HCT116 (cell line): Measurements from ENCODE around the gene SPON1. TPM values are rescaled to one million over a fixed set of nuclear protein-coding genes. Genes with fewer than 3 reads are reported as not detected.

Source experiments
- ATAC-seq: fragments of 200-7000 bp; cut with Tn5 transposase; 2 replicates; pipeline ENCODE4 v1.9.1; 2020; ENCODE audit warnings: mild to moderate bottlenecking, moderate library complexity
- BruUV-seq: library from RNA; stranded (reverse); fragments of 400-500 nt; replicated peaks from 2 replicates; lab custom pipeline; 2021; lab: Mats Ljungman, UMichigan
- CTCF ChIA-PET: fragments of 300-600 bp; sonication (Branson Sonifier 250); formaldehyde crosslinking; loops from one replicate; lab custom pipeline; 2021; ENCODE audit warnings: antibody characterized with exemption; lab: Charles Lee
- POLR2A ChIA-PET: fragments of 300-600, 350-600 bp; sonication (Branson Sonifier 250); formaldehyde crosslinking; loops from one replicate; lab custom pipeline; 2021; ENCODE audit warnings: antibody characterized with exemption; lab: Charles Lee
- RAD21 ChIA-PET, 2 experiments: fragments of 300-600 bp; sonication (Branson Sonifier 250); formaldehyde crosslinking; loops; one replicate each; lab custom pipeline; 2023; ENCODE audit warnings: low total read pairs in 2 of 2; ENCODE audit not compliant: uncharacterized antibody in 2 of 2, unreplicated experiment in 2 of 2, low non-redundant PET in 1 of 2; lab: Charles Lee
- DNase-seq: peaks from one replicate; pipeline ENCODE4 v3.0.0-alpha.2; 2010; ENCODE audit warnings: low read depth, low spot score
- H2AFZ ChIP-seq: fragments of 200-600 bp; shearing (Covaris generic), sonication (generic); 2 replicates; pipeline ENCODE4 v1.6.1; 2017; ENCODE audit warnings: low read depth, mixed run types, mixed read lengths, antibody characterized with exemption, low read length; ENCODE audit not compliant: poor library complexity, severe bottlenecking
- H3K27ac ChIP-seq: 2 replicates; pipeline ENCODE4 v1.5.1; 2012; ENCODE audit warnings: low read depth, low read length
- H3K27me3 ChIP-seq: fragments of 200-600 bp; sonication (generic); 2 replicates; pipeline ENCODE4 v1.6.1; 2016; ENCODE audit warnings: mixed run types, low read length, mixed read lengths; ENCODE audit not compliant: insufficient read depth
- H3K36me3 ChIP-seq, 2 experiments: fragments of 200-500 bp in 1 of 2; fragments of 200-600 bp in 1 of 2; sonication (Bioruptor generic) in 1 of 2; sonication (generic) in 1 of 2; 2 replicates each; pipeline versions ENCODE4 v1.5.1 to v1.6.1; 2014 to 2016; ENCODE audit warnings: low read length in 2 of 2, inconsistent platforms in 1 of 2, mixed read lengths in 1 of 2, mixed run types in 1 of 2; ENCODE audit not compliant: insufficient read depth in 2 of 2, control insufficient read depth in 1 of 2
- H3K4me1 ChIP-seq, 2 experiments: fragments of 200-600 bp in 1 of 2; sonication (generic) in 1 of 2; 2 replicates each; pipeline versions ENCODE4 v1.5.1 to v1.6.1; 2012 to 2017; ENCODE audit warnings: low read length in 2 of 2, inconsistent platforms in 1 of 2, mild to moderate bottlenecking in 1 of 2, mixed read lengths in 1 of 2, mixed run types in 1 of 2, moderate library complexity in 1 of 2; ENCODE audit not compliant: insufficient read depth in 2 of 2, control insufficient read depth in 1 of 2
- H3K4me2 ChIP-seq: fragments of 200-600 bp; sonication (generic); 2 replicates; pipeline ENCODE4 v1.6.1; 2017; ENCODE audit warnings: mixed run types, low read length, mixed read lengths
- H3K4me3 ChIP-seq, 2 experiments: fragments of 200-600 bp in 1 of 2; sonication (generic) in 1 of 2; replicated peaks in 1 of 2; 2 replicates each; pipeline ENCODE4 v1.5.1; 2011 to 2016; ENCODE audit warnings: low read length in 2 of 2, control low read depth in 1 of 2, low read depth in 1 of 2, mild to moderate bottlenecking in 1 of 2, mixed read lengths in 1 of 2, mixed run types in 1 of 2
- H3K79me2 ChIP-seq: fragments of 200-600 bp; sonication (generic); 2 replicates; pipeline ENCODE4 v1.6.1; 2017; ENCODE audit warnings: mild to moderate bottlenecking, mixed run types, low read length, moderate library complexity, mixed read lengths; ENCODE audit not compliant: insufficient read depth
- H3K9ac ChIP-seq: fragments of 200-600 bp; sonication (generic); 2 replicates; pipeline ENCODE4 v1.6.1; 2016; ENCODE audit warnings: low read length, mixed read lengths
- H3K9me2 ChIP-seq: fragments of 200-600 bp; sonication (generic), shearing (Covaris generic); 2 replicates; pipeline ENCODE4 v1.6.1; 2017; ENCODE audit warnings: mixed run types, mild to moderate bottlenecking, moderate library complexity; ENCODE audit not compliant: insufficient read depth
- H3K9me3 ChIP-seq, 2 experiments: fragments of 200-500 bp in 1 of 2; fragments of 200-600 bp in 1 of 2; sonication (Bioruptor generic) in 1 of 2; sonication (generic) in 1 of 2; 2 replicates each; pipeline ENCODE4 v1.6.1; 2014 to 2017; ENCODE audit warnings: low read length in 2 of 2, mixed read lengths in 2 of 2, inconsistent platforms in 1 of 2, low read depth in 1 of 2, mild to moderate bottlenecking in 1 of 2, mixed run types in 1 of 2, moderate library complexity in 1 of 2; ENCODE audit not compliant: control insufficient read depth in 1 of 2, insufficient read depth in 1 of 2
- H4K20me1 ChIP-seq: fragments of 200-600 bp; sonication (generic), shearing (Covaris generic); 2 replicates; pipeline ENCODE4 v1.6.1; 2017; ENCODE audit warnings: mixed run types, mild to moderate bottlenecking, moderate library complexity; ENCODE audit not compliant: insufficient read depth
- CBX3 ChIP-seq: IDR thresholded peaks from 2 replicates; pipeline ENCODE4 v1.6.1; 2012; ENCODE audit warnings: low read depth
- CEBPB ChIP-seq: IDR thresholded peaks from 2 replicates; pipeline ENCODE4 v1.6.1; 2012; ENCODE audit warnings: low read depth
- EGR1 ChIP-seq: IDR thresholded peaks from 2 replicates; pipeline ENCODE4 v1.6.1; 2012; ENCODE audit warnings: low read depth
- EZH2phosphoT487 ChIP-seq: fragments of 200-600 bp; IDR thresholded peaks from 2 replicates; pipeline ENCODE4 v1.6.1; 2018; ENCODE audit warnings: antibody characterized with exemption, borderline replicate concordance
- FOSL1 ChIP-seq: IDR thresholded peaks from 2 replicates; pipeline ENCODE4 v1.6.1; 2012; ENCODE audit warnings: low read depth
- JUND ChIP-seq: IDR thresholded peaks from 2 replicates; pipeline ENCODE4 v1.6.1; 2012
- POLR2A ChIP-seq: IDR thresholded peaks from 2 replicates; pipeline ENCODE4 v1.7.0; 2011; ENCODE audit warnings: borderline replicate concordance; ENCODE audit not compliant: insufficient read depth, insufficient read length; ENCODE audit errors: extremely low read depth
- SP1 ChIP-seq: IDR thresholded peaks from 2 replicates; pipeline ENCODE4 v1.6.1; 2012; ENCODE audit warnings: low read depth
- SRF ChIP-seq: IDR thresholded peaks from 2 replicates; pipeline ENCODE4 v1.6.1; 2012; ENCODE audit warnings: low read depth
- TCF7L2 ChIP-seq: IDR thresholded peaks from 2 replicates; pipeline ENCODE4 v1.7.0; 2011; ENCODE audit warnings: borderline replicate concordance, inconsistent platforms; ENCODE audit not compliant: insufficient read depth, insufficient read length; ENCODE audit errors: extremely low read depth
- YY1 ChIP-seq: IDR thresholded peaks from 2 replicates; pipeline ENCODE4 v1.6.1; 2011; ENCODE audit warnings: low read length, low read depth, moderate library complexity, mild to moderate bottlenecking; ENCODE audit not compliant: insufficient replicate concordance; ENCODE audit errors: extremely low read depth
- ZFX ChIP-seq: fragments of 450-650 bp; IDR thresholded peaks from 2 replicates; pipeline ENCODE4 v1.6.1; 2017
- ZNF274 ChIP-seq: fragments of 200-500 bp; sonication (Bioruptor generic); IDR thresholded peaks from 2 replicates; pipeline ENCODE4 v1.6.1; 2014; ENCODE audit warnings: mild to moderate bottlenecking, low read depth, low read length, inconsistent platforms
- intact Hi-C: fragments of 100-400 bp; cut with micrococcal nuclease; formaldehyde crosslinking; loops from 2 replicates; pipeline ENCODE4 v1.10.0; 2022
- total RNA-seq: library from RNA; stranded (reverse); gene quantifications from one replicate; pipeline ENCODE4 v1.2.1, GENCODE V29; 2021; ENCODE audit not compliant: unreplicated experiment
- TF ChIP-seq, protein P1 (sequence below): IDR thresholded peaks from 2 replicates; pipeline ENCODE4 v1.6.1; 2012; ENCODE audit warnings: low read depth
- TF ChIP-seq, protein P2 (sequence below): IDR thresholded peaks from 2 replicates; pipeline ENCODE4 v1.6.1; 2012
- TF ChIP-seq, protein P3 (sequence below), 3 experiments: fragments of 200-600 bp in 1 of 3; sonication (generic) in 1 of 3; IDR thresholded peaks in 2 of 3; conservative IDR thresholded peaks in 1 of 3; 2 replicates each; pipeline ENCODE4 v1.5.1; 2012 to 2017; ENCODE audit warnings: low read depth in 2 of 3, low read length in 2 of 3, antibody characterized with exemption in 1 of 3, borderline replicate concordance in 1 of 3, control low read depth in 1 of 3, mild to moderate bottlenecking in 1 of 3, mixed read lengths in 1 of 3, mixed run types in 1 of 3, moderate library complexity in 1 of 3; ENCODE audit not compliant: insufficient read depth in 1 of 3

SPON1 gene
- total RNA-seq, 1 experiment from 2014 or later: 0.17 TPM

DNA sequence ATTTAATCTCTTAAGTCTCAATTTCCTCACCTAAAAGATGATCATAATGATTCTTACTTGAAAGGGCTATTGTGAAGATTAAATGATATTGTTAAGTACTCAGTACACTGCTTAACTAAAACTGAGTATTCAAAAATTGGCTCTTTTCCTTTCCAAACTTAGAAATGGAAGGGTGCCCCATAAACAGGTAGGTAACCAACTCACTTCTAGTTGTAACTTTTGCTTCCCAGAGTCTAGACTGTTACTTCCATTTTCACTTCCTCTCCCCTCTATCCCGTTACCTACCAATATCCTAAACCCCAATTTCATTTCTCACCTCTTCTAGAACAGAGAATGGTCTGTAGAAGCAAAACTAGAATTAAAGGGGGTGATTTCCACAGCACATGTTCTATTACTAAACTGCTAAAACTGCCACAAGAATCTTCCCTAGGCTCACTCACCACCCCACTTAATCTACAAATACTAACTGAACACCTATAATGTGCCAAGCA, 346.4 kb downstream of the SPON1 start:
- Histone ChIP-seq H3K36me3 (no peaks in the 10 kb centered on the region), H3K9ac (no peak overlapping the region), H3K79me2 (peaks cover 80% of the 10 kb centered on the region), H3K9me3 (no peaks in the 10 kb centered on the region), H3K9me2 (no peaks in the 10 kb centered on the region), H3K27ac (no peak overlapping the region), H3K4me1 (peaks cover 0 to 5% of the 10 kb centered on the region in 2 experiments; a peak in 1 of 4 replicates), H4K20me1 (peaks cover 9% of the 10 kb centered on the region; the same call in 1 of the 2 replicates), H2AFZ (no peak overlapping the region), H3K27me3 (no peaks in the 10 kb centered on the region), H3K4me2 (no peak overlapping the region), H3K4me3 (no peak overlapping the region)
- no TSS peak for BruUV-seq
- intact Hi-C loops: no loop called here
- POLR2A ChIA-PET: no interaction called here
- ATAC-seq: no peak
- no peak for TF ChIP-seq JUND
- TF ChIP-seq EZH2phosphoT487: no peak
- TF ChIP-seq SP1: no peak
- TF ChIP-seq POLR2A: no peak
- TF ChIP-seq TCF7L2: no peak
- TF ChIP-seq CBX3: no peak
- TF ChIP-seq EGR1: no peak
- TF ChIP-seq ZFX: no peak
- TF ChIP-seq SRF: no peak
- TF ChIP-seq, protein P1, sequence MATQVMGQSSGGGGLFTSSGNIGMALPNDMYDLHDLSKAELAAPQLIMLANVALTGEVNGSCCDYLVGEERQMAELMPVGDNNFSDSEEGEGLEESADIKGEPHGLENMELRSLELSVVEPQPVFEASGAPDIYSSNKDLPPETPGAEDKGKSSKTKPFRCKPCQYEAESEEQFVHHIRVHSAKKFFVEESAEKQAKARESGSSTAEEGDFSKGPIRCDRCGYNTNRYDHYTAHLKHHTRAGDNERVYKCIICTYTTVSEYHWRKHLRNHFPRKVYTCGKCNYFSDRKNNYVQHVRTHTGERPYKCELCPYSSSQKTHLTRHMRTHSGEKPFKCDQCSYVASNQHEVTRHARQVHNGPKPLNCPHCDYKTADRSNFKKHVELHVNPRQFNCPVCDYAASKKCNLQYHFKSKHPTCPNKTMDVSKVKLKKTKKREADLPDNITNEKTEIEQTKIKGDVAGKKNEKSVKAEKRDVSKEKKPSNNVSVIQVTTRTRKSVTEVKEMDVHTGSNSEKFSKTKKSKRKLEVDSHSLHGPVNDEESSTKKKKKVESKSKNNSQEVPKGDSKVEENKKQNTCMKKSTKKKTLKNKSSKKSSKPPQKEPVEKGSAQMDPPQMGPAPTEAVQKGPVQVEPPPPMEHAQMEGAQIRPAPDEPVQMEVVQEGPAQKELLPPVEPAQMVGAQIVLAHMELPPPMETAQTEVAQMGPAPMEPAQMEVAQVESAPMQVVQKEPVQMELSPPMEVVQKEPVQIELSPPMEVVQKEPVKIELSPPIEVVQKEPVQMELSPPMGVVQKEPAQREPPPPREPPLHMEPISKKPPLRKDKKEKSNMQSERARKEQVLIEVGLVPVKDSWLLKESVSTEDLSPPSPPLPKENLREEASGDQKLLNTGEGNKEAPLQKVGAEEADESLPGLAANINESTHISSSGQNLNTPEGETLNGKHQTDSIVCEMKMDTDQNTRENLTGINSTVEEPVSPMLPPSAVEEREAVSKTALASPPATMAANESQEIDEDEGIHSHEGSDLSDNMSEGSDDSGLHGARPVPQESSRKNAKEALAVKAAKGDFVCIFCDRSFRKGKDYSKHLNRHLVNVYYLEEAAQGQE: no peak
- TF ChIP-seq, protein P2, sequence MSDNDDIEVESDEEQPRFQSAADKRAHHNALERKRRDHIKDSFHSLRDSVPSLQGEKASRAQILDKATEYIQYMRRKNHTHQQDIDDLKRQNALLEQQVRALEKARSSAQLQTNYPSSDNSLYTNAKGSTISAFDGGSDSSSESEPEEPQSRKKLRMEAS: no peak
- TF ChIP-seq ZNF274: no peak
- no peak for TF ChIP-seq FOSL1
- TF ChIP-seq CEBPB: no peak
- TF ChIP-seq, protein P3, sequence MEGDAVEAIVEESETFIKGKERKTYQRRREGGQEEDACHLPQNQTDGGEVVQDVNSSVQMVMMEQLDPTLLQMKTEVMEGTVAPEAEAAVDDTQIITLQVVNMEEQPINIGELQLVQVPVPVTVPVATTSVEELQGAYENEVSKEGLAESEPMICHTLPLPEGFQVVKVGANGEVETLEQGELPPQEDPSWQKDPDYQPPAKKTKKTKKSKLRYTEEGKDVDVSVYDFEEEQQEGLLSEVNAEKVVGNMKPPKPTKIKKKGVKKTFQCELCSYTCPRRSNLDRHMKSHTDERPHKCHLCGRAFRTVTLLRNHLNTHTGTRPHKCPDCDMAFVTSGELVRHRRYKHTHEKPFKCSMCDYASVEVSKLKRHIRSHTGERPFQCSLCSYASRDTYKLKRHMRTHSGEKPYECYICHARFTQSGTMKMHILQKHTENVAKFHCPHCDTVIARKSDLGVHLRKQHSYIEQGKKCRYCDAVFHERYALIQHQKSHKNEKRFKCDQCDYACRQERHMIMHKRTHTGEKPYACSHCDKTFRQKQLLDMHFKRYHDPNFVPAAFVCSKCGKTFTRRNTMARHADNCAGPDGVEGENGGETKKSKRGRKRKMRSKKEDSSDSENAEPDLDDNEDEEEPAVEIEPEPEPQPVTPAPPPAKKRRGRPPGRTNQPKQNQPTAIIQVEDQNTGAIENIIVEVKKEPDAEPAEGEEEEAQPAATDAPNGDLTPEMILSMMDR (IDR thresholded peaks at IDR 0.05 in 2 of 3, conservative IDR thresholded peaks at IDR 0.05 in 1 of 3; ENCODE audit: borderline replicate concordance in 1 of 3, insufficient read depth in 1 of 3, low read depth in 2 of 3, low read length in 2 of 3): no peak; a peak in 1 of 6 replicates
- no peak for TF ChIP-seq YY1
- TF ChIP-seq, all 23 proteins: peak for 0
- CTCF ChIA-PET: interaction anchor here (0.6 to 2.1 kb wide), 13 partner anchors 8 to 146 kb away, joined by 3 to 16 read pairs (median 4); no protein-coding TSS in a partner anchor
- no peak for DNase-seq
- RAD21 ChIA-PET: no interaction called here
